Stimulated activated CD8-positive, alpha-beta memory T cell treated with anti-CD3 and anti-CD28 coated beads, Interleukin-7, amount 100 ng/mL, for 24 hours (primary cell): ENCODE data around the gene GIMD1.
"Not testable (repeated sequence)": the region's sequence is repeated elsewhere in the genome, so short reads cannot be mapped to it uniquely, and the experiment has no call there.

Experiments used
- DNase-seq: peaks from one replicate; pipeline ENCODE4 v3.0.0-alpha.2; 2020; ENCODE audit warnings: low read depth

Gene GIMD1

DNA sequence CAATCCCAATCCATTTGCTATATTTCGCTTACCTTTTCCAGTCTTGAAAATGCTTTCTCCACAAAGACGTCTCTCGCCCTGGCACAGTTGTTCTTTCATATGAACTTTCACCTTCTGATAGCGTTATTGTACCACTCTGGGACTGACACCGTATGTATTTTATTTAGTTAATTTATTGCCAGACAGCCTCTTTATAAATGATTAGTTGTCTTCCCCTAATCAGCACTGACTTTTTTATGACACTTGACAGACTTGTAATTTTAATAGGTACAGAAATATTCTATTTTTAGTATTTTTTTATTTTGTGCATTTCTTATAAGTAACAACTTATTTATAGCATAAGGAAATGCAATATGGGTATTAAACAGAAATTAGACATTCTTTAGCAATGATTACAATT is at the start of gene GIMD1:
Gene GIMD1 (minus strand): TSS at position 101 of the 400 bp plus-strand sequence. CDS start 1,343 bp downstream, outside the sequence.
- no peak for DNase-seq

DNA sequence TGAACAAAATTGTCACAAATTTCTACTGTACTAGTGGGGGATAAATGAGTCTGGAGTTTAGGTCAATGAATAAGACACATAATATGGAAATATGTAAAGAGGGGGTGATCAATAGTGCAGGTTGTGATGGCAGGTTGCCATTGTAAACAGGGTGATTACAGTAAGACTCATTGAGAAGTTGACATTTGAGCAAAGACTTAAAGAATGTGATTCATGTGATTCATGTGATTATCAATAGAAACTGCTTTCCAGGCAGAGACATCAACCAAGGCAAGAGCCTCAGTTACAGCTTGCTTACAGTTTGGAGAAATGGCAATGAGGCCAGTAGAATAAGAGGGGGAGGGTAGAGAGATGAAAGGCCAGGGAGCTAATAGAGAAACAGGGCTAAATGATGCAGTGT is 45.8 kb upstream of the GIMD1 start:
- no peak for DNase-seq

DNA sequence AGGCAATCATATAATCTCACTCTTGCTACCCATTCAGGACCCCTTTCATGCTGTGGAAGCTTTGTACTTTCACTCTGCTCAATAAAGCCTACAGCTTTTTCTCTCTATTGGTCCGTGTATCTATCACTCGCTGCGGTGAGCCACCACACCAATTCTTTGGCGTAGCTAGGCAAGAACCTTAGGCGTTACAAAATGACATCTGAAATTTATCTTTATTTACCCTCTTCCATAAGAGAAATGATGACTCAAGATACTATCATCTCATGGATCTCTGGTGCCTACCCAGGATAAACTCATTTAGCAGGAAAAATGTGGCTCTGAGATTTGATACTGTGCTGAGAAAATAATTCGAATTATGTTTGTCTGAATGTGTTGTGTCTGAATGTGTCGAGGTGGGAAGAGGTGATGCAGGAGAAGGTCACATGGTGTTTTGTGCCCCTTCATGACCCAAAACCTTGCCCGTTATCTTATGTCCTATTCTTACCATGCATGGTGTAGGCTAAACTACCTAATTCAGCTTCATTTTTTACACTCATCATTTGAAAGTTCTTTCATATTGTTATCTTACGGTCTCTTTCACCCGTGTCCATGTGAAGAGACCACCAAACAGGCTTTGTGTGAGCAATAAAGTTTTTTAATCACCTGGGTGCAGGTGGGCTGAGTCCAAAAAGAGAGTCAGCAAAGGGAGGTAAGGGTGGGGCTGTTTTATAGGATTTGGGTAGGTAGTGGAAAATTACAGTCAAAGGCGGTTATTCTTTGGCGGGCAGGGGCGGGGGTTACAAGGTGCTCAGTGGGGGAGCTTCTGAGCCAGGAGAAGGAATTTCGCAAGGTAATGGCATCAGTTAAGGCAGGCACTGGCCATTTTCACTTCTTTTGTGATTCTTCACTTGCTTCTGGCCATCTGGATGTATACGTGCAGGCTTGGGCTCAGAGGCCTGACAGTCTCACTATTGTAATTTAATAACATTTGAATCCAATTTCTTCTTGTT is 41.6 kb upstream of the GIMD1 start:
- no peak for DNase-seq

DNA sequence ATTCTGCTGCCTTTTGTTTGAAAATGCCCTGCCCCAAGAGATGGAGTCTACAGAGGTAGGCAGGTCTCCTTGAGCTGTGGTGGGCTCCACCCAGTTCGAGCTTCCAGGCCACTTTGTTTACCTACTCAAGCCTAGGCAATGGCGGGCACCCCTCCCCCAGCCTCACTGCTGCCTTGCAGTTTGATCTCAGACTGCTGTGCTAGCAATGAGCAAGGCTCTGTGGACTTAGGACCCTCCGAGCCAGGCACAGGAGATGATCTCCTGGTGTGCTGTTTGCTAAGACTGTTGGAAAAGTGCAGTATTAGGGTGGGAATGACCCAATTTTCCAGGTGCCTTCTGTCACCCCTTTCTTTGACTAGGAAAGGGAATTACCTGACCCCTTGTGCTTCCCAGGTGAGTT is 39.4 kb upstream of the GIMD1 start:
- DNase-seq, result not testable (repeated sequence)

DNA sequence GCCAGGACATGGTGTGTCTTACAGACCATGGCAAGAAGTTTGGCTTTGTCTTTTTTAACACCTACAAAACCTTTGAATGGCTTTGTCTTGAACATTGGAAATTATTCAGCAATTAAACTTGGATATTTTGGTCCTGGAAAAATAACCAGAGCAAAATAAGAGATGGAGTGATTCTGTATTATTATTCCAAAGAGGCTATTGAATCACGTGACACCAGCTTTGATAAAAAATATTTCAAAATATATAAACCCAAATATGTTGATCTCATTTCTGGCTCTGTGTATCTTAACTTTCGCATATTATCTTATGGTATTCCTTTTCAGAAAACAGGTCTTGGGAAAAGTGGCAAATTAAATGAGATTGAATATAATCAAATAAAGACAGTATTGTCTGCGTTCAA is 32.6 kb upstream of the GIMD1 start:
- DNase-seq, result no peak

DNA sequence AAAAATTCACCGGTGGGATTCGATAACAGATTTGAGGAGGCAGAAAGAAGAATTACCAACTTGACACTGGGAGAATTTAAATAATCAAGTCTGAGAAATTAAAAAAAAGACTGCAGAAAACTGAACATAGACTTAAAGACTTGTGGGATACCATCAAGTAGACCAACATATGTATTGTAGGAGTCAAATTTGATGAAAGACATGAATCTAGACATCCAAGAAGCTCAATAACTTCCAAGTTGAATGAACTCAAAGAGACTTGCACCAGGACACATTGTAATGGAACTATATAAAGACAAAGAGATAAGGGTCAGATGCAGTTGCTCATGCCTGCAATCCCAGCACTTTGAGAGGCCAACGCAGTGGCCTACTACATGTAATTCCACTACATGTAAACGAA is 30.3 kb upstream of the GIMD1 start:
- DNase-seq, result not testable (repeated sequence)

DNA sequence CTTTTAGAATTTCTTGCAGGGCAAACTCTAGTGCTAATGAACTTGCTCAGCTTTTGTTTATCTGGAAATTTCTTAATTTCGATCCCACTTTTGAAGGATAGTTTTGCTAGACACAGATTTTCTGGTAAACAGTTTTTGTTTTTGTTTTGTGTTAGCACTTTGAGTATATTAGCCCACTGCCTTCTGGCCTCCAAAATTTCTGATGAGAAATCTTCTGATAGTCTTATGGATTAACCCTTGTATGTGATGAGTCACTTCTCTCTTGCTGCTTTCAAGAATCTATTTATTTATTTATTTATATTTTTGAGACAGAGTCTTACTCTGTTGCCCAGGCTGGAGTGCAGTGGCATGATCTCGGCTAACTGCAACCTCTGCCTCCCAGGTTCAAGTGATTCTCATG is 27.0 kb upstream of the GIMD1 start:
- DNase-seq, result no peak

DNA sequence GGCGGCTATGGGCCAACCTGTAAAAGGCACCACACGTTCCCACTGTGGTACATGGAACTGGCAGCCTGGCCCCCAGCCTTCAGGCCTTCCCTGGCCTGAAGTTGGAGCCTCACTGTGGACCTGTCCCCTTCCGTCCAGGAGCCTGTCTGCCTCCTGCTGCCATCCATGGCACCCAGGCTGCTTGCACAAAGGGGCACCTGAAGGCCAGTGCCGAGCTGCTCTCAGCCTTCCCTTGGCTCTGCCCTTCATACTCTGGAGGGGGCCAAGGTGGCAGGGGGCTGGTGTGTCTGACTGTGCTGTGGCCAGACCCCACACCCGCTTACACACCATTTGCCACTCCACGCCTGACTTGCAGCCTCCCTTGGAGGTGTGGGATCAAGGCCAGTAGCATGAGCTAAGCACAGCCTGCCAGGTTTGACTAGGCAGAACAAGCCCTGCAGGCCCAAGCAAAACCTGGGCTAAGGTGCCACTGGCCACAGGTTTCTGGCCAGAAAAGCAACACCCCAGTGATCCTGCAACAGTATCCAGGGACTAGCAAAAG is 17.3 kb upstream of the GIMD1 start:
- DNase-seq, result no peak

DNA sequence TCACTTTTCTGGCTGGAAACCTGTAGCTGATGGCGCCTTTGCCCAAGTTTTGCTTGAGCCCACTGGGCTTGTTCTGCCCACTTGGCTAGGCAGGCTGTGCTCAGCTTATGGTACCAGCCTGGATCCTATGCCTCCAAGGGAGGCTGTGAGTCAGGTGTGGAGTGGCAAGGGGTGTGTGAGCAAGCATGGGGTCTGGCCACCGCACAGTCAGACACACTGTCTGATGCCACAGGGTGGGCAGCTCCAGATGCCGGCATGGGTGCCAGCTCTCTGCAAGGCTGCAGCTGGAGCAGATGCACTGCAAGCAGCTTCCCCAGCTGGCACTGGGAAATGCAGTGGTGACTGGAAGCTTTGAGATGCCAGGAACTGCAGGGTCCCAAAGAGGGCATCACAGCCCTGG is 16.3 kb upstream of the GIMD1 start:
- no peak for DNase-seq

DNA sequence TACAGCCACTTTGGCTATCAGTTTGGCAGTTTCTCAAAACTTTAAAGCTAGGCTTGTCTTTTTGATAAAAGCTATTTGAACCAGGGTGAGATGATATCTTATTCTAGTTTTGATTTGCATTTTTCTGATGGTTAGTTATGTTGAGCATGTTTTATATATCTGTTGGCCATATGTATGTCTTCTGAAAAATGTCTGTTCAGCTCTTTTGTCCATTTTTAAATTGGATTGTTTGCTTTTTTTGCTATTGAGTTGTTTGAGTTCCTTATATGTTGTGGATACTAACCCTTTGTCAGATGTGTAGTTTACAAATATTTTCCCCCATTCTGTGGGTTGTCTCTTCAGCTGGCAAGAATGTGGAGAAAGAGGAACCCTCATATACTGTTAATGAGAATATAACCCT is 11.6 kb upstream of the GIMD1 start:
- DNase-seq, result no peak

DNA sequence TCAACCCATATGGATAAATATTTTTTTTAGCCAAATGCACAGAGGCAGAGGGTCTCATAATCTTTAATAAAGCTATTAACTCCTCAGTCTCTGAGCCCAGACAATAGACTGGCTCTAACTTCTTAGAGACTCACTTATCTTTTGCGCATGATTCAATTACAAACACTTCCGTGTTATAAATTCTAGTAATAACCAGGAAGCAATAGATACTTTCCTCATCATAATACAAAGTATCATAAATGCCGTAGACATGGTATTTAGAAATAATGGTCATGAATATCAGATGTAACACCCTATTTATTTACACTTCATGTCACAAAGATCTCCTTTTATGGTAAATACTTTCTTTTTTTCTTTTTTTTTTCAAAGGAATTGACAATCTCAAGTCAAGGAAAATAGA is 4.4 kb upstream of the GIMD1 start:
- DNase-seq, result no peak

DNA sequence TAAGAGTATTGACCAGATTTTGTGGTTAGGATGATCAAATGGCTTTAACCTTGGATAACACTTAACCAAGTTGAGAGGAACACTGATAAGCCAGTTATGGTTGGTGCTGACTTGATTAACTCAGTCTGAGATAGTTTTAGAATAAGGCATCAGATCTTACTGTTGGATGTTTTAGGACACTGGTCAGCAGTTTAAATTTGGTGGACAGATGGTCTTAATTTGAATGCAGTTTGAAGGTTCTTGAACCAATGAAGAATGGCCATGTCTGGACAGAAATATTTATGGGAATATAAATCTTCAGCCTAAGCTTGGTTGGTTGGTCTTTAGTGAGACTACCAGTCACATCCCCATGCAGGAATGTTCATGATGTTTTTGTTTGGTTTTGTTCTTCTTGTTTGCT is 2.6 kb upstream of the GIMD1 start:
- no peak for DNase-seq

DNA sequence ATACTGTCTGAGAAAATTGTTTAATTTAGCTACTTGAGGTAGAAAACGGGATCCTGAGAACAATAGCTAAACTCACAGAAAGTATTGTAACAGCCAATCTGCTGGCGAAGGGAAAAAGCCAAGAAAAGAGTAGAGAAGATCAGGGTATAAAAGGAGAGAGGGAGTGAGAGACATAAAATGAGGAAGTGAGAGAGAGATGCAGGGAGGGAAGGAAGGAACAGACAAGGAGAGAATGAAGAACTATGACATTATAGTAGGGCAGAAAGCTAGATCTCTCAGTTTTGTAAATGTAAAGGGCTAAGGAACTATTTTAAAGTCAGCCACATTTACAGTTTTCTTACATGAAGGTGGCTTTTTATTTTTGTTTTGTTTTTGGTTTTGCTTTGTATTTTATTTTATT is 1.6 kb upstream of the GIMD1 start:
- DNase-seq, result no peak

DNA sequence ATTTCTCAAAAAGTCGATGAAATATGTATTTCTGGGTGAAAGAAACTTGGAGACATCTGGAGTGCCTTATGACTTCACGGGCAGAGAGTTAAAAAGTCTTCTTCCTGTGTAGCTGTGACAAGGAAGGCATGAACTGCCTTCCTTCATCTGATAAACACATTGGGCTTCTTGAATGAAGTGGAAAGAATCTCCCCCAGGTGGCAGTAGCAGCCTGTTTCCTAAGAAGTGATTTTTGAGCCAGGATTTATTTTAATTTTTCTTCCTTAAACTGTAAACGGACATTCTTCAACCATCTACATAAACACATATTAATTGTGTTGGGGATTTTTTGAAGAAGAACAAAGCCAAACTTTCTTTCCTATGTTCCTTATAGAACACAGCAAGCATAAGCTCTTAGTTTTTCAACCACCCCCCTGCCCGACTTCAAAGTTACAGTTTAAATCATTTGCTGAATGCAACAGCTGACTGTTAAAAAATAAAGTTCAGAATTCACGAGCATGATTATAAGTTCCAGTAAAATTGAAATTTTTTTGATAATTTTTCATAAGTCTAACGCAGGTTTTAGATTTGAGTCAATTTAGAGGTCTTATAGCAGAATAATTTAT is 980 bp upstream of the GIMD1 start:
- DNase-seq, result no peak

DNA sequence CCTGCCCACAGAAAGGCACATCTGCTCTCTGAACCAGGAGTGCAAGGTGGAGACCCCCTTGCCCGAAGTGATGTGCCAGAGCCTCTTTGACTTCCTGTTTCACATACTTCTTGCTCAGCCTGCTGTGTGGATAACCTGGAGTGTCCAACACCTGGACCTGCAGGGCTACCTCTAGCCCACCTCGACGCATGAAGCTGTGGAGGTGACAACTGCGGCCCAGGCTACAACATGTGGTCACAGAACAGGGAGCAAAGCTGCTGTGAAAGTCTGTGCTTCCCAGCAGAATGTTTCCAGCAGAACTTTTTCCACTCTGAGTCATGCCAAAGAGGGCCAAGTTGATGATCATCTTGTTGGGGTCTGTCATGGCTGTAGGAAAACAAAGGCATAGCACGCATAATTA is 1.5 kb downstream of the GIMD1 start:
- DNase-seq, result no peak

DNA sequence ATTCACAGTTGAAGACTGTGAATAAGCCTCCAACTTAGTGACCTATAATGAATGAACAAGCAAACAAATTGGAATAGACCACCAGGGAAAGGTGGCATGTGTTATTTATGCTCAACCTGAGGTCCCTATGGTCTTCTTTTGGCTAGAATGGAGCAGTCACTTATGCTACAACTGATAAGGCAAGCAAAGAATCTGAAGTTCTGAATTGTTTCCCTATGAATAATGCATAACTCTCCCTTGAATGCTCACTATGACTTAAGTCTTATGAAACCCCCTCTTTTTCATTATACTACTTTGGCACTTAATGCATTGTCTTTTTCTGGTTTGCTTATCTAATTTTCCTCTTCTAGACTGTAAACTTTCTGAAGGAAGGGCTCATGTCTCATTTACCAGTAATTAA is 2.6 kb downstream of the GIMD1 start:
- DNase-seq, result no peak

DNA sequence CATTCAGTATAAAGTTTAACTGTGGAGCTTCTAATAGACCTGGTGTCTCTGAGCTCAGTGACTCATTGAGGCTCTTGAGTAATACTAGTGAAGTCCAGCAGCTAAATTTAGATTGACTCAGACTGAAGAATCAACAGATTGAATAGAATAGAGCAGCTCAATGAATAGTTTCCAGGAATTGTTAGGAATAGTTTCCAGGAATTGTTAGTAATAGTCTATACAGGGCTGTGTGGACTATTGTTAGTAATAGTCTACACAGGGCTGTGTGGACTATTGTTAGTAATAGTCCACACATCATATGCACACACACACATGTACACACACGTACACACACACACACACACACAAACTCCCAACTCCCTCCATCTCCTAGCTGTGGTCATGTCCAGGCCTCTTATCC is 3.0 kb downstream of the GIMD1 start:
- DNase-seq, result no peak

DNA sequence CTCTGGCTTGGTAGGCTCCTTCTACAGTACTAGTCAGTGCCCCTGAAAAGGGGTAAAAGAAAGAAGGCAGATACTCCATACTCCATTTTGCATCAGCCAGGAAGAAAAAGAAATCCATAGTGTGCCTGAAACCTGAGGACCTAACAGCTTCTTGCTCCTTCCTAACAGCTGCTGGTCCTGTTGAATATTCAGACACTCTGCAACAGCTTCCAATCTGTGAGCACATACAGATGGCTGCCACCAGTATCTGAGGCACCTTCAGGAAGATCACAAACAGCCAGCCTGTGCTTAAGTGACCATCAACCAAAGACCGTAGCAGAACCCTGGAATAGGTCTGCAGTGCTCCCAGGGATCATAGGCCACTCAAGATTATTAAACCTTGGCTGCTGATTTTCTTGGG is 4.3 kb downstream of the GIMD1 start:
- no peak for DNase-seq

DNA sequence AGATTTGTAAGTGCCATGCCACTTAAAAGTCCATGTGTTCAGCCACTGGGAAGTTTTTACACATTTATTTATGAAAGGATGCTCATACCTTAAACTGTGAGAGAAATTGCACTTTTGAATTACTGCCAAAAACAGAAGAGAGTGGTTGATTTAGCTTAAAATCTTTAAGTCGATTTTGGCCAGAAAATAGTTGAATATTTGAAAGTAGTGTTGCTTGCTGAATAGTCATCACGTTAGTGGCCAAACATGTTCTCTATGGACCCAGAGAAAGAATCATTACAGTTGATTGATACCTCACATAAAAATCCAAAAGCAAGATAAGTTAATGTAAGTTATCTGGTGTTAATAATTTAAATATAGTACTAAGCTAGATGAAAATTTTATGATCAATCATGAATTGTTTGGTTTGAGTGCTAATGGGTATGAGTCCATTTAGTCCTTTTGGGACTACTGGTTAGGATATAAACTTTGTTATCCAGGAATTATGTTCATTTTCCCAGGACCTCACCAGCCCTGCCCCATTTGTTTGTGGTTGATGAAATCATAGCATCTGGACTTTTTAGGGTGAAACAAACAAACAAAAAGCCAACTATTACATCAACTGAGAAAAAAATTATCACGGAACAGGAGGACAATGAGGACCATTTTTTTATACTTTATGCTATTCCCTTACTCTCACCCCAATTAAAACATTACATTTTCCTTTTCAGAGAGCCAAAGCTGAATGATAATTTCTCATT is 6.3 kb downstream of the GIMD1 start:
- DNase-seq, result no peak

DNA sequence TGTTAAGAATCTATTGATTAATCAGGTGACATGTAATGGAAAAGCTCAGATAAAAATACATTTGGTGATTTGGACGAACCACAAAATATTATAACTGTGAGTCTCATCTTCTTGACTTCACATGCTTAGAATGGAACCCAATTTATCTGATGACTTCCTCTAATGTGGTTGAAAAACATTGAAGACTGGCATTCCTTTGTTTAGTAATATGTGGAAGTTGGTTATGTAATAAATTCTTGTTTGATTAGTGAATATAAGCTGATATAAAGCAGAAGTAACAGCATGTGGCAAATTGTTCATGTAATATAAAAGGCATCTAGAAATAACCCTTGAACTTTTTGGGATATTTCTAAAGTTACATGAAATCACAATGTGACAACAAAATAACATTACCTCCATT is 9.7 kb downstream of the GIMD1 start:
- DNase-seq, result no peak

DNA sequence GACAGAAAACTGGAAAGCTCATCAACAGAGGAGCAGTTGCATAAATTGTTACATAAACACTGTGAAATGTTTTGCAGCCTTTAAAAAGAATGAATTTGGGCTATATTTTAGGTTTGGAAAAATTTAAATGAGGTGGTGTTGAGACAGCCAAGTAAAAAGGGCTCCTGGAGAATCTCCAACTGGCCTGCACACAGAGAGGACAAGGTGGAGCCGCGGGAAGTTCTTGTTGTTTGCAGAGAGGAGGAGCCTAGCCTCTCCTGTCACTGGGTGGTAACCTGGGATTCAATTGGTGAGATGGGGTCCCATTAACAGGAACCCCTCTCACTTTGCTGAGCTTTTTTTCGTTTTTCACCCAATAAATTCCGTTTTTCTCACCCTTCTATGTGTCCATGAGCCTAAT is 13.4 kb downstream of the GIMD1 start:
- DNase-seq, result no peak

DNA sequence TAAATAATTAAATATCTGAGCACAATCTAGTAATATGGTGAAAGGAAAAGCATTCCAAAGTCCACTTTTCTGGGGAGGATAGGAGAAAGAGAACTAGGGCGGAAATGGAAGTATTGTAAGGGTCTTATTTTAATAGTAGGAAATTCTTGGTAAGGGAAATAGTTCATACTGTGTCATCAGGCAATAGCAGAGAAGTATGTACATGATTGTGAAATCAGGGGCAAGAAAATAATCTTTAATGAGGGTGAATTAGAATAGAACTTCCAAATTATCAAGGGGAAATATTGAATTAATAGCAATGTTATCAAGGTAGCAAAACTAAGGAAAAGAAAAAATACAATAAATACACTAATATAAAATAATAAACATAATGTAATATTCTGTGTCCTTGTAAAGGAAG is 14.8 kb downstream of the GIMD1 start:
- no peak for DNase-seq

DNA sequence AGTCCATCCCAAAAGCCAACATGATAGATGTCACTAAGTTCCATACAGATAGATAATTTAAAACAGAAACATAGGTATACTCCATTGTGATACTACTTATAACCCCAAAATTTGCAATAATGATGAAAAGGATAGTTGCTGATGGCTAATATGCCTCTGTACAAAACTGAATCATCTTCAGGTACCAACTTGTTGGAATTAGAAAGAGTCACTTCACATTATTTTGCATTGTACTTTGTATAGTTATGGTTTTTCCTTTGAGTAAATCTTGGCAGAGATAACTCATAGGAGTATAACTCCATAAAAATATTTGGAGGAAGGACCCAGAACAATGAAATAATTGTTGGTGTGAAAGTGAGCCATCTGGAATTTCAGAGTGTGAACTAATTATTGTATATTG is 17.6 kb downstream of the GIMD1 start:
- DNase-seq, result no peak
